Measurements from ENCODE around the gene EIF6. TPM values are rescaled to one million over a fixed set of nuclear protein-coding genes. Genes with fewer than 3 reads are reported as not detected.

Gene EIF6
- total and polyA plus RNA-seq, 4 donors, result 60.8 to 160 (median 106) TPM

DNA sequence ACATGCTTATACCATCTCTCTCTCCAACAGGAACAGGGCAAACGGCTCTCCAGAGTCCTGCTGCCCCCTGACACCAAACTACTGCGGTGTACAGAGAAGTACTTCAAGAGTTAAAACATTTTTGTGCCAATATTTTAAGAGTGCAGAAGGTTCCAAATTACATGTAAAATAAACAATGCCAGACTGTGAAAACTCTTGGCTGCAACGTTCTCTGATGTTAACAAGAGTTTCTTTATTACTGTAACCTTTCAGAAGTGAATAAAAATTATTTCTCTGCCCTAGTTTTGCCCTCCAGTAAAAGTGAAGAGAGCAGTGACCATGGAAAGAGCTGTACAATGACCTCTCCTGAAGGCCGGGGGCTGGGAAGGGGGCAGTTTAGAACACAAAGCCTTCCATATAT is 49.0 kb upstream of the EIF6 start:
- TF ChIP-seq FOXA2 (IDR thresholded peaks at IDR 0.05) (no peak), TAF1 (conservative IDR thresholded peaks at IDR 0.05) (no peak), JUND (IDR thresholded peaks at IDR 0.05) (no peak), HNF4A (conservative IDR thresholded peaks at IDR 0.05) (no peak), GABPA (IDR thresholded peaks at IDR 0.05 in 1 of 2, conservative IDR thresholded peaks at IDR 0.05 in 1 of 2) (no peak), RAD21 (IDR thresholded peaks at IDR 0.05) (no peak)
- TF ChIP-seq, protein P1, sequence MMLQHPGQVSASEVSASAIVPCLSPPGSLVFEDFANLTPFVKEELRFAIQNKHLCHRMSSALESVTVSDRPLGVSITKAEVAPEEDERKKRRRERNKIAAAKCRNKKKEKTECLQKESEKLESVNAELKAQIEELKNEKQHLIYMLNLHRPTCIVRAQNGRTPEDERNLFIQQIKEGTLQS (IDR thresholded peaks at IDR 0.05), result no peak
- TF ChIP-seq, protein P2, sequence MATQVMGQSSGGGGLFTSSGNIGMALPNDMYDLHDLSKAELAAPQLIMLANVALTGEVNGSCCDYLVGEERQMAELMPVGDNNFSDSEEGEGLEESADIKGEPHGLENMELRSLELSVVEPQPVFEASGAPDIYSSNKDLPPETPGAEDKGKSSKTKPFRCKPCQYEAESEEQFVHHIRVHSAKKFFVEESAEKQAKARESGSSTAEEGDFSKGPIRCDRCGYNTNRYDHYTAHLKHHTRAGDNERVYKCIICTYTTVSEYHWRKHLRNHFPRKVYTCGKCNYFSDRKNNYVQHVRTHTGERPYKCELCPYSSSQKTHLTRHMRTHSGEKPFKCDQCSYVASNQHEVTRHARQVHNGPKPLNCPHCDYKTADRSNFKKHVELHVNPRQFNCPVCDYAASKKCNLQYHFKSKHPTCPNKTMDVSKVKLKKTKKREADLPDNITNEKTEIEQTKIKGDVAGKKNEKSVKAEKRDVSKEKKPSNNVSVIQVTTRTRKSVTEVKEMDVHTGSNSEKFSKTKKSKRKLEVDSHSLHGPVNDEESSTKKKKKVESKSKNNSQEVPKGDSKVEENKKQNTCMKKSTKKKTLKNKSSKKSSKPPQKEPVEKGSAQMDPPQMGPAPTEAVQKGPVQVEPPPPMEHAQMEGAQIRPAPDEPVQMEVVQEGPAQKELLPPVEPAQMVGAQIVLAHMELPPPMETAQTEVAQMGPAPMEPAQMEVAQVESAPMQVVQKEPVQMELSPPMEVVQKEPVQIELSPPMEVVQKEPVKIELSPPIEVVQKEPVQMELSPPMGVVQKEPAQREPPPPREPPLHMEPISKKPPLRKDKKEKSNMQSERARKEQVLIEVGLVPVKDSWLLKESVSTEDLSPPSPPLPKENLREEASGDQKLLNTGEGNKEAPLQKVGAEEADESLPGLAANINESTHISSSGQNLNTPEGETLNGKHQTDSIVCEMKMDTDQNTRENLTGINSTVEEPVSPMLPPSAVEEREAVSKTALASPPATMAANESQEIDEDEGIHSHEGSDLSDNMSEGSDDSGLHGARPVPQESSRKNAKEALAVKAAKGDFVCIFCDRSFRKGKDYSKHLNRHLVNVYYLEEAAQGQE (IDR thresholded peaks at IDR 0.05), result no peak
- TF ChIP-seq, protein P3, sequence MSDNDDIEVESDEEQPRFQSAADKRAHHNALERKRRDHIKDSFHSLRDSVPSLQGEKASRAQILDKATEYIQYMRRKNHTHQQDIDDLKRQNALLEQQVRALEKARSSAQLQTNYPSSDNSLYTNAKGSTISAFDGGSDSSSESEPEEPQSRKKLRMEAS (IDR thresholded peaks at IDR 0.05), result no peak
- H3K36me3 ChIP-seq (ENCODE audit: control insufficient read depth in 4 of 4, insufficient read depth in 3 of 4, low read depth in 1 of 4, low read length in 3 of 4), result no peaks in the 10 kb centered on the region
- H3K4me3 ChIP-seq (ENCODE audit: low read depth in 1 of 3, low read length in 3 of 3), result no peak overlapping the region
- no peak overlapping the region for H3K27ac ChIP-seq (ENCODE audit: low read depth in 1 of 2, low read length in 2 of 2)
- DNase-seq (ENCODE audit: low spot score), result no peak
- no peaks in the 10 kb centered on the region for H3K27me3 ChIP-seq (ENCODE audit: control insufficient read depth in 4 of 4, insufficient read depth in 4 of 4, low read length in 3 of 4)
- H3K4me1 ChIP-seq (ENCODE audit: control insufficient read depth in 4 of 4, insufficient read depth in 4 of 4, low read length in 3 of 4), result peaks cover 0 to 23% (median 14%) of the 10 kb centered on the region in 4 donors
- no peaks in the 10 kb centered on the region for H3K9me3 ChIP-seq (ENCODE audit: control insufficient read depth in 4 of 4, low read length in 3 of 4)
- WGBS, result 36% methylated on average over 4 of the region's 4 CpGs
- no peak overlapping the region for H3K9ac ChIP-seq (ENCODE audit: low read depth in 1 of 2, low read length in 2 of 2)

DNA sequence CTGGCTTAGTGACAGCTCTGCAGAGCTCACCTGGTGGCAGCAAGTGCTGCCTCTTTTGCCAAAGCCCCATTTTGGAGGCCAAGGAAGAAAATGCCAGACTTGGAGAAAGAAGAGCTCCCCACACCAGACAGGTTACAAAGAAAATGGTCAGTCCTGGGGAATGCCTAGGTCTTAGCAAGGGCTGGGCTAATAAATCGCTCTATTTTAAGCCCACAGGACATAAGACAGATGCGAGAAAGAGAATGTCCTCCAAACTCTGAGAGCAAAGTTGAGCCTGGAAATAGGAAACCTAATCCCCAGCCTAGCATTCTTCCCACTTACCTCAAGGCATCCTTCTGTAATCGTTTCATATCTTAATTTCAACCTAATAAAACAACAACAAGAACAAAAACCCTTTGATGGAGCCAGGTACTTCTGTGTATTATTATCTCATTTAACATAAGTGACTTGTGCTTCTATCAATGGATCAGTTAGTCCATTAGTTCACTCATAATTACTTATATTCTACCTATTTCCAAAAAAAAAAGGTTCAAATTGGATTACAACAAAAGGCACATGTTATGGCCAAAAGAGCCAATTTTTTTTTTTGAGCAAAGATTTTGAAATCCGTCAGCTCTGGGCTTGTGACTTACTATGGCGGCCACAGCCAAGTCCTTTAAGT is 48.1 kb upstream of the EIF6 start:
- no peaks in the 10 kb centered on the region for H3K9me3 ChIP-seq (ENCODE audit: control insufficient read depth in 4 of 4, low read length in 3 of 4)
- H3K4me3 ChIP-seq (ENCODE audit: low read depth in 1 of 3, low read length in 3 of 3), result no peak overlapping the region
- H3K4me1 ChIP-seq (ENCODE audit: control insufficient read depth in 4 of 4, insufficient read depth in 4 of 4, low read length in 3 of 4), result peaks cover 0 to 27% (median 19%) of the 10 kb centered on the region in 4 donors
- H3K9ac ChIP-seq (ENCODE audit: low read depth in 1 of 2, low read length in 2 of 2), result no peak overlapping the region
- no peak for DNase-seq (ENCODE audit: low spot score)
- 94% methylated on average over 5 of the region's 5 CpGs for WGBS
- no peaks in the 10 kb centered on the region for H3K36me3 ChIP-seq (ENCODE audit: control insufficient read depth in 4 of 4, insufficient read depth in 3 of 4, low read depth in 1 of 4, low read length in 3 of 4)
- no peak overlapping the region for H3K27ac ChIP-seq (ENCODE audit: low read depth in 1 of 2, low read length in 2 of 2)
- TF ChIP-seq RAD21 (IDR thresholded peaks at IDR 0.05), result no peak
- no peak for TF ChIP-seq SP1 (IDR thresholded peaks at IDR 0.05)
- TF ChIP-seq TAF1 (conservative IDR thresholded peaks at IDR 0.05), result no peak
- TF ChIP-seq EGR1 (IDR thresholded peaks at IDR 0.05; ENCODE audit: low read depth in 2 of 2), result no peak
- no peak for TF ChIP-seq YY1 (IDR thresholded peaks at IDR 0.05)
- no peak for TF ChIP-seq HNF4A (conservative IDR thresholded peaks at IDR 0.05)
- no peak for TF ChIP-seq FOXA2 (IDR thresholded peaks at IDR 0.05)
- no peak for TF ChIP-seq RXRA (IDR thresholded peaks at IDR 0.05)
- TF ChIP-seq GABPA (IDR thresholded peaks at IDR 0.05 in 1 of 2, conservative IDR thresholded peaks at IDR 0.05 in 1 of 2), result no peak
- TF ChIP-seq, protein P2 (IDR thresholded peaks at IDR 0.05), result no peak
- TF ChIP-seq, protein P3 (IDR thresholded peaks at IDR 0.05), result no peak
- TF ChIP-seq FOXA1 (IDR thresholded peaks at IDR 0.05), result no peak
- H3K27me3 ChIP-seq (ENCODE audit: control insufficient read depth in 4 of 4, insufficient read depth in 4 of 4, low read length in 3 of 4), result no peaks in the 10 kb centered on the region

All from liver (tissue), 9 donors.